Measurements from ENCODE around the gene KRTAP5-1.

Gene KRTAP5-1

DNA sequence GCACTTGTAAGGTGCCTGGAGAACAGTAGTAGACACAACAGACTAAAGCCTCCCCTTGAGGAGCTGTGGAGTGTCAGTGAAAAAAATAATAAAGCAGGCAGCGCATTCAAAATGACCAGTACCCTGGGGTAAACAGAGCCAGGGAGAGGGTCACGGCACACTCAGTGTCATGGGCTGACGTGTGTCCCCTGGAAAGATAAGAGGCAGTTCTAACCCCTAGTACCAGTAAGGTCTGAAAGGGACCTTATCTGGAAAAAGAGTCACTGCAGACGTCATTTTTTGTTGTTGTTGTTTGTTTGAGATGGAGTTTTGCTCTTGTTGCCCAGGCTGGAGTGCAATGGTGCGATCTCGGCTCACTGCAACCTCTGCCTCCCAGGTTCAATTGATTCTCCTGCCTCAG lies 45.0 kb downstream of the KRTAP5-1 start:
- DNase-seq, result no peak

DNA sequence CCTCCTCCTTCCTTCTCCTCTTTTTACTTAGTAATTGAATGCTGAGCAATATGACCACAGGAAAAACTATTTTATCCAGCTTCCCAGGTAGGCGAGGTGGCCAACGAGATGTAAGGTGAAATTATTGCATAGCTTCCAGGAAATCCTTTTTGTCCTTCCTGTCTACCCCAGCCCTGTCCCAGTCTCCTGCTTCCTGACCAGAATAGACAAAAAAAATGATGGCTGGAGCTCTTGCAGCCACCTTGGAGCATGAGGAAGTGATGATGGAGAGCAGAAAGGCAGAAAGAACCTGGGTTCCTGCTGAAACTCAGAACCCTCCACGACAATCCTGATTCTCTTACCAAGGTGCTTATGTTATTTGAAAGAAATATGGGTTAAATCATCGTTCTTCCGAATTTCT lies 46.9 kb downstream of the KRTAP5-1 start:
- DNase-seq, result no peak

DNA sequence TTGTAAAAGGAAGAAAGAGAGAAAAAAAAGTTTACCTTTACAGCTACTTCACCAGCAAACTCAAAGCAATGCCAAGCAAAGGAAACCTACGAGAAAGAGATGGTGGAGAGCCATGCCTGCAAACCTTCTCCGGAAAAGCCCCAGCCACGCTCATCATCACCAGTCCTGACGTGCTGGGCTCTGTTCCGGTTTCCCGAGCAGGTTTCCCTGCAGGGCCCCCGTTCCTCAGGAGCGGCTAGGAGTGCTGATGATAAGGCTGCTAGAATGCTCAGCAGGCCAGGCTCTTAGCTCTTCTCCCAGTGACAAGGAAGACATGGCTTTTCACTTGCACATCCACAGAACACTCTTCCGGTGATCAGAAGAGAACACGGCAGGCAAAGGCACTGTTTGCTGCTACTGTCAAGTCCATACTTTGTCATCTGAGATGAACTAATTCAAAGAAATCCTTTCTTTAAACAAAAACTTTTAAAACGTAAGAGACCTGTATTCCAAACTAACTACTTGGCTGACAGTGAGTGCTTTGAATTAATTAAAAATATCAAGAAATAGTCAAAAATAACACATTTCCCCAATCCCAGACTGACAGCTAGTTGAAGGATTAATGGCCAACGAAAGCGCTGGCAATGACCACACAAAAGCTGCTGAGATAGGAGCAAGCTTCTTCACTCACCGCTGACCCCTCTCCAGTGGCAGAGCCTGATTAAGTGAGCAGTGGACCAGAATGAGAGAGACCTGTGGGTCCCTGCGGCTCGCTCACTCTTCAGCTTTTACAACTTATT lies 48.8 kb downstream of the KRTAP5-1 start:
- DNase-seq, result no peak

DNA sequence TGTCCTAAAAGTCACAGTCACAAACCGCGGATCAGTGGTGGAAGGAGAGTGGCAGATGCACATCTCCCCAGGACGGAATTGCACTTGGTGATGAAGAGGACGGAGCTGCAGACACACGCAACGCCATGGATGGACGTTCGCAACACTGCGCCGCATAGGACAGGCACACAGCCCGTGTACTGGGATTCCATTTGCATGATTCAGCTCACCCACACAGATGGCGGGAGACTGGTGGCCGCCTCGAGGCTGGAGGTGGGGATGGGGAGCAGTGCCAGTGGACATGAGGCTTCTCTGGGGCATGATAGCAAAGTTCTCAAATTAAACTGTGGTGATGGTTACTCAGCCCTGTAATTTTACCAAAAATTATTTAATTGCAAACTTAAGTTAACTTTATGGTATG lies 50.4 kb downstream of the KRTAP5-1 start:
- DNase-seq, result no peak
